Lower leg skin (tissue), 4 donors: ENCODE measurements around the gene LDAH. TPM values are rescaled to one million over a fixed set of nuclear protein-coding genes. Genes with fewer than 3 reads are reported as not detected.

Experiments used
- DNase-seq, 2 donors: peaks; one replicate each; pipeline ENCODE4 v3.0.0-alpha.2; 2019; ENCODE audit warnings: low spot score in 2 of 2
- H3K4me3 ChIP-seq: fragments of 200-600 bp; sonication (generic); 2 replicates; pipeline ENCODE4 v1.5.1; 2017; ENCODE audit warnings: mild to moderate bottlenecking, low read depth; ENCODE audit not compliant: poor library complexity, severe bottlenecking
- CTCF ChIP-seq, 3 donors: fragments of 450-650 bp; IDR thresholded peaks; one replicate each; pipeline ENCODE4 v1.5.1; 2016; ENCODE audit warnings: antibody characterized with exemption in 3 of 3, mild to moderate bottlenecking in 3 of 3, moderate library complexity in 2 of 3
- POLR2A ChIP-seq, 2 donors: fragments of 450-650 bp; IDR thresholded peaks; one replicate each; pipeline ENCODE4 v1.6.1; 2016 to 2017; ENCODE audit warnings: antibody characterized with exemption in 2 of 2, mild to moderate bottlenecking in 1 of 2, moderate library complexity in 1 of 2
- WGBS, 2 donors: methylation state at CpG; one replicate each; pipeline ENCODE4 v1.1.5; 2018; 5-methylcytosine and 5-hydroxymethylcytosine counted together
- intact Hi-C: fragments of 100-400 bp; cut with DNase I; formaldehyde crosslinking; loops from one replicate; pipeline ENCODE4 v1.15.0; 2023; ENCODE audit warnings: low total_unique reads
- total RNA-seq, 4 donors: library from RNA; depleted of rRNA; stranded (reverse); fragments of >200 nt; gene quantifications; one replicate each; pipeline ENCODE4 v1.1.0, GENCODE V29; 2016

LDAH gene
- total RNA-seq, 4 donors from 2014 or later, result 8.5 to 16.2 (median 11.6) TPM

GRCh38 chr2:20650877-20651730 is 171.8 kb downstream of the LDAH start, which contains the start of gene HS1BP3:
TSS of gene HS1BP3 (minus strand) at chr2:20651098. CDS start at chr2:20651063, 35 bp downstream.
- intact Hi-C loops, result no loop called here
- peak within 1 kb of the TSS; percentile 65 for H3K4me3 ChIP-seq
- TF ChIP-seq POLR2A (IDR thresholded peaks at IDR 0.05) (peak in 1 of 2 donors; percentile 55), CTCF (IDR thresholded peaks at IDR 0.05) (peak in 1 of 3 donors; percentile 13)
- DNase-seq, result peak; percentile 76 to 97
- WGBS, 2 donors, result 1 to 4% methylated on average over 37 to 45 of the region's 72 CpGs

GRCh38 chr2:20650393-20650876 is 172.5 kb downstream of the LDAH start:
- peak overlapping the region; percentile 65 for H3K4me3 ChIP-seq
- intact Hi-C loops, result no loop called here
- TF ChIP-seq CTCF (IDR thresholded peaks at IDR 0.05), result no peak
- TF ChIP-seq POLR2A (IDR thresholded peaks at IDR 0.05), result no peak
- 5 to 6% methylated on average over 17 to 18 of the region's 19 CpGs for WGBS, 2 donors
- no peak for DNase-seq

GRCh38 chr2:20649976-20650375 is 172.9 kb downstream of the LDAH start:
- peak overlapping the region; percentile 65 for H3K4me3 ChIP-seq
- DNase-seq, result no peak
- 42 to 43% methylated on average over 7 of the region's 7 CpGs for WGBS, 2 donors
- intact Hi-C loops, result loop anchor here (5.0 to 10.0 kb wide), 2 partner anchors 205 to 253 kb away; partner anchors contain the start of gene RHOB
- TF ChIP-seq CTCF (IDR thresholded peaks at IDR 0.05) (no peak), POLR2A (IDR thresholded peaks at IDR 0.05) (no peak)

GRCh38 chr2:20649576-20649975 is 173.3 kb downstream of the LDAH start:
- intact Hi-C loops, result loop anchor here (5.0 to 10.0 kb wide), 2 partner anchors 205 to 252 kb away; partner anchors contain the start of gene RHOB

GRCh38 chr2:20648831-20649230 is 174.1 kb downstream of the LDAH start:
- TF ChIP-seq POLR2A (IDR thresholded peaks at IDR 0.05) (no peak), CTCF (IDR thresholded peaks at IDR 0.05) (no peak)
- no peak overlapping the region for H3K4me3 ChIP-seq
- DNase-seq, result no peak
- WGBS, 2 donors, result 97% methylated on average over 9 of the region's 9 CpGs
- intact Hi-C loops, result loop anchor here (5.0 to 10.0 kb wide), 2 partner anchors 204 to 252 kb away; partner anchors contain the start of gene RHOB

More at GRCh38 chr2:20649576-20649975, 173.3 kb downstream of the LDAH start:
- no peak for DNase-seq
- H3K4me3 ChIP-seq, result no peak overlapping the region
- TF ChIP-seq POLR2A (IDR thresholded peaks at IDR 0.05), result no peak
- no peak for TF ChIP-seq CTCF (IDR thresholded peaks at IDR 0.05)
- WGBS, 2 donors, result 59 to 82% methylated on average over 11 of the region's 11 CpGs
